GM12878 (cell line): ENCODE results near the gene ENO2. TPM values are rescaled to one million over a fixed set of nuclear protein-coding genes. Genes with fewer than 3 reads are reported as not detected.

Source experiments
- ATAC-seq: fragments of 200-7000 bp; cut with Tn5 transposase; 3 replicates; pipeline ENCODE4 v1.9.1; 2020; ENCODE audit warnings: mild to moderate bottlenecking, moderate library complexity
- BruUV-seq: library from RNA; stranded (reverse); fragments of 400-500 nt; replicated peaks from 2 replicates; lab custom pipeline; 2021; lab: Mats Ljungman, UMichigan
- CTCF ChIA-PET: fragments of 300-600 bp; sonication (Branson Sonifier 250); formaldehyde crosslinking; extraction: SDS; loops from one replicate; lab custom pipeline; 2021; ENCODE audit warnings: inconsistent platforms; lab: Yijun Ruan, JAX
- POLR2A ChIA-PET: fragments of 350-600 bp; formaldehyde crosslinking; extraction: SDS; loops from one replicate; lab custom pipeline; 2021; ENCODE audit warnings: inconsistent platforms; lab: Charles Lee
- RAD21 ChIA-PET: fragments of 300-600 bp; sonication (Branson Sonifier 250); formaldehyde crosslinking; loops from one replicate; lab custom pipeline; 2023; ENCODE audit warnings: antibody characterized with exemption; ENCODE audit not compliant: unreplicated experiment; lab: Charles Lee
- SMC1A ChIA-PET: fragments of 300-600 bp; sonication (Branson Sonifier 250); formaldehyde crosslinking; loops from one replicate; lab custom pipeline; 2023; ENCODE audit not compliant: unreplicated experiment, uncharacterized antibody; lab: Charles Lee
- DNase-seq: peaks from one replicate; pipeline ENCODE4 v3.0.0-alpha.2; 2011; ENCODE audit warnings: low read depth, low spot score
- FAIRE-seq: peaks from 3 replicates; lab custom pipeline; 2011; peaks lifted over from hg19 to GRCh38; lab: Jason Lieb, UNC
- H2AFZ ChIP-seq: 2 replicates; pipeline ENCODE4 v1.6.0; 2011; ENCODE audit warnings: low read depth, low read length, control low read depth; ENCODE audit not compliant: control insufficient read depth
- H3K27ac ChIP-seq: 2 replicates; pipeline ENCODE4 v1.5.1; 2011; ENCODE audit warnings: control low read depth; ENCODE audit not compliant: control insufficient read depth, insufficient read depth
- H3K27me3 ChIP-seq, 2 experiments: replicated peaks in 1 of 2; 2 replicates each; pipeline versions ENCODE4 v1.6.0 to v1.6.1; 2011; ENCODE audit warnings: low read length in 1 of 2; ENCODE audit not compliant: control insufficient read depth in 2 of 2, insufficient read depth in 2 of 2
- H3K36me3 ChIP-seq, 2 experiments: 2 replicates each; pipeline ENCODE4 v1.5.1; 2011; ENCODE audit warnings: low read length in 1 of 2; ENCODE audit not compliant: control insufficient read depth in 2 of 2, insufficient read depth in 2 of 2
- H3K4me1 ChIP-seq: 2 replicates; pipeline ENCODE4 v1.6.1; 2011; ENCODE audit warnings: mild to moderate bottlenecking, low read length, moderate library complexity, mixed read lengths; ENCODE audit not compliant: control insufficient read depth, insufficient read depth
- H3K4me2 ChIP-seq: 2 replicates; pipeline ENCODE4 v1.6.0; 2011; ENCODE audit warnings: control low read depth; ENCODE audit not compliant: control insufficient read depth, insufficient read depth
- H3K4me3 ChIP-seq: fragments of 200-600 bp; sonication (generic); 2 replicates; pipeline ENCODE4 v1.5.1; 2016
- H3K79me2 ChIP-seq: 2 replicates; pipeline ENCODE4 v1.6.0; 2011; ENCODE audit warnings: low read length; ENCODE audit not compliant: control insufficient read depth, insufficient read depth
- H3K9ac ChIP-seq: 2 replicates; pipeline ENCODE4 v1.8.0; 2011; ENCODE audit warnings: low read length, control low read depth, mixed read lengths; ENCODE audit not compliant: control insufficient read depth, insufficient read depth
- H3K9me3 ChIP-seq: replicated peaks from 3 replicates; pipeline ENCODE4 v1.5.1; 2011; ENCODE audit warnings: mild to moderate bottlenecking, low read length; ENCODE audit not compliant: control insufficient read depth, insufficient read depth
- H4K20me1 ChIP-seq: 2 replicates; pipeline ENCODE4 v1.6.0; 2011; ENCODE audit not compliant: control insufficient read depth, insufficient read depth
- ASH2L ChIP-seq: fragments of 300-600, 200-600 bp; sonication (generic); IDR thresholded peaks from 2 replicates; pipeline ENCODE4 v1.6.1; 2017; ENCODE audit warnings: low read depth, mild to moderate bottlenecking, borderline replicate concordance
- BCL11A ChIP-seq: IDR thresholded peaks from 2 replicates; pipeline ENCODE4 v1.6.1; 2011; ENCODE audit warnings: low read depth, low read length
- BMI1 ChIP-seq: fragments of 450-650 bp; IDR thresholded peaks from 2 replicates; pipeline ENCODE4 v1.6.1; 2016; ENCODE audit warnings: mild to moderate bottlenecking, moderate library complexity, borderline replicate concordance
- CBFB ChIP-seq: IDR thresholded peaks from 2 replicates; pipeline ENCODE4 v1.6.1; 2016; ENCODE audit warnings: antibody characterized with exemption, low read depth
- CBX5 ChIP-seq: sonication (generic); IDR thresholded peaks from 2 replicates; pipeline ENCODE4 v1.6.1; 2016; ENCODE audit warnings: low read depth, moderate library complexity, mild to moderate bottlenecking, inconsistent platforms
- HDAC2 ChIP-seq: fragments of 200-600 bp; sonication (generic); IDR thresholded peaks from 2 replicates; pipeline ENCODE4 v1.6.1; 2017
- HSF1 ChIP-seq: fragments of 150-350 bp; IDR thresholded peaks from 2 replicates; pipeline ENCODE4 v1.6.1; 2014; ENCODE audit warnings: mild to moderate bottlenecking, low read depth, low read length
- IKZF1 ChIP-seq: fragments of 450-650 bp; conservative IDR thresholded peaks from 2 replicates; pipeline ENCODE4 v1.6.1; 2017; ENCODE audit warnings: antibody characterized with exemption, mild to moderate bottlenecking
- JUND ChIP-seq: IDR thresholded peaks from 2 replicates; pipeline ENCODE4 v1.6.1; 2012; ENCODE audit warnings: low read depth, mild to moderate bottlenecking, low read length, improper control_type of control experiment, moderate library complexity
- MEF2A ChIP-seq: IDR thresholded peaks from 2 replicates; pipeline ENCODE4 v1.6.1; 2011; ENCODE audit warnings: low read depth, mild to moderate bottlenecking, low read length, moderate library complexity; ENCODE audit not compliant: insufficient read depth
- NFXL1 ChIP-seq: fragments of 450-650 bp; IDR thresholded peaks from 2 replicates; pipeline ENCODE4 v1.6.1; 2017; ENCODE audit warnings: antibody characterized with exemption, mild to moderate bottlenecking, borderline replicate concordance
- SMAD1 ChIP-seq: fragments of 450-650 bp; IDR thresholded peaks from 2 replicates; pipeline ENCODE4 v1.6.1; 2018; ENCODE audit warnings: mild to moderate bottlenecking, low read depth; ENCODE audit not compliant: partially characterized antibody
- TAF1 ChIP-seq: IDR thresholded peaks from 2 replicates; pipeline ENCODE4 v1.6.1; 2011; ENCODE audit warnings: mild to moderate bottlenecking, low read depth, low read length, borderline replicate concordance
- ZNF622 ChIP-seq: fragments of 450-650 bp; IDR thresholded peaks from 2 replicates; pipeline ENCODE4 v1.6.1; 2017; ENCODE audit warnings: mild to moderate bottlenecking, inconsistent platforms
- WGBS: methylation state at CpG from one replicate; pipeline ENCODE4 v1.1.6; 2016; ENCODE audit warnings: low lambda C conversion rate; ENCODE audit not compliant: insufficient replicate concordance, insufficient coverage; ENCODE audit errors: missing lambda C conversion rate; 5-methylcytosine and 5-hydroxymethylcytosine counted together
- in situ Hi-C: fragments of 300-500 bp; cut with MboI; formaldehyde crosslinking; loops from 9 replicates; pipeline ENCODE4 v1.14.3; 2018; ENCODE audit warnings: mixed read lengths
- intact Hi-C: fragments of 100-400 bp; cut with micrococcal nuclease; formaldehyde crosslinking; loops from one replicate; pipeline ENCODE4 v1.14.2; 2022; ENCODE audit not compliant: unreplicated experiment
- polyA plus RNA-seq, 11 experiments: library from polyadenylated mRNA; depleted of rRNA in 4 of 11; unstranded in 6 of 11; stranded (reverse) in 5 of 11; fragments of >200 nt; fragmentation: Nextera tagmentation in 4 of 11; fragmentation: Illumina TruSeq in 1 of 11; extraction: Ambion mirVana in 4 of 11; extraction: Trizol in 1 of 11; gene quantifications; 1 replicate in 1 of 11; 2 replicates in 10 of 11; pipeline versions ENCODE4 v1.2.1 to v1.2.3, GENCODE V29; 2011 to 2016; ENCODE audit warnings: inconsistent platforms in 2 of 11, missing spikeins in 2 of 11, low read depth in 1 of 11
- total RNA-seq, 4 experiments: library from RNA; depleted of rRNA in 3 of 4; stranded (reverse); fragments of >200 nt in 3 of 4; fragmentation: Illumina TruSeq in 1 of 4; extraction: Trizol in 1 of 4; gene quantifications; 2 replicates each; pipeline versions ENCODE4 v1.2.1 to v1.2.3, GENCODE V29; 2013 to 2021
- TF ChIP-seq, protein P1 (sequence below): IDR thresholded peaks from 2 replicates; pipeline ENCODE4 v1.6.1; 2012; ENCODE audit warnings: low read depth, low read length, improper control_type of control experiment

Gene ENO2
- total and polyA plus RNA-seq, 10 of the 15 experiments (the other 5 are each of a cell fraction or from before 2014, with no cell fraction given): 24.8 to 196 (median 43.1) TPM

GRCh38 chr12:6941267-6941666 lies 26.9 kb downstream of the ENO2 start:
- peaks cover 2 to 3% of the 10 kb centered on the region in 2 experiments; a peak in 1 of 4 replicates for H3K36me3 ChIP-seq
- H3K27ac ChIP-seq: no peak overlapping the region
- peaks cover 16% of the 10 kb centered on the region for H3K4me1 ChIP-seq
- SMC1A ChIA-PET: interaction anchor here (0.8 kb wide), 1 partner anchor 18 kb away, joined by 3 read pairs; no protein-coding TSS in a partner anchor
- WGBS: 87% methylated on average over 12 of the region's 12 CpGs
- ATAC-seq (no peak), FAIRE-seq (no peak), DNase-seq (no peak)
- intact Hi-C loops (no loop called here), in situ Hi-C loops (no loop called here)
- H3K27me3 ChIP-seq: no peaks in the 10 kb centered on the region
- no peak overlapping the region for H3K4me3 ChIP-seq
- TF ChIP-seq JUND: no peak
- TF ChIP-seq HSF1: no peak
- TF ChIP-seq SMAD1: no peak
- TF ChIP-seq IKZF1: no peak
- TF ChIP-seq BMI1: no peak
- TF ChIP-seq CBX5: no peak
- TF ChIP-seq BCL11A: no peak
- TF ChIP-seq MEF2A: no peak
- TF ChIP-seq CBFB: no peak
- no peak for TF ChIP-seq ASH2L
- no peak for TF ChIP-seq NFXL1
- TF ChIP-seq, protein P1, sequence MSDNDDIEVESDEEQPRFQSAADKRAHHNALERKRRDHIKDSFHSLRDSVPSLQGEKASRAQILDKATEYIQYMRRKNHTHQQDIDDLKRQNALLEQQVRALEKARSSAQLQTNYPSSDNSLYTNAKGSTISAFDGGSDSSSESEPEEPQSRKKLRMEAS: no peak
- no peak for TF ChIP-seq ZNF622
- no peak for TF ChIP-seq TAF1
- TF ChIP-seq HDAC2: no peak
- no peaks in the 10 kb centered on the region for H3K9me3 ChIP-seq
- no peak overlapping the region for H2AFZ ChIP-seq
- H3K9ac ChIP-seq: no peak overlapping the region
- no peaks in the 10 kb centered on the region for H4K20me1 ChIP-seq
- no peak overlapping the region for H3K4me2 ChIP-seq
- CTCF ChIA-PET: interaction anchor here (0.7 to 8.6 kb wide), 4 partner anchors 17 to 69 kb away, joined by 3 to 111 read pairs (median 20); partner anchors contain the start of gene SPSB2
- POLR2A ChIA-PET: interaction anchor here (2.1 to 17.8 kb wide), 2 partner anchors 16 to 19 kb away, joined by 6 to 524 read pairs; no protein-coding TSS in a partner anchor
- H3K79me2 ChIP-seq: peaks cover 34% of the 10 kb centered on the region
- RAD21 ChIA-PET: interaction anchor here (5.6 kb wide), 1 partner anchor 16 kb away, joined by 45 read pairs; no protein-coding TSS in a partner anchor
- no TSS peak for BruUV-seq
